Endothelial cell of umbilical vein (primary cell): ENCODE results near the gene PRF1. TPM values are rescaled to one million over a fixed set of nuclear protein-coding genes. Genes with fewer than 3 reads are reported as not detected.

Experiments
- BruUV-seq: library from RNA; stranded (reverse); fragments of 400-500 nt; replicated peaks from 2 replicates; lab custom pipeline; 2021; lab: Mats Ljungman, UMichigan
- CTCF ChIA-PET: fragments of 300-600, 350-600 bp; sonication (Branson Sonifier 250); formaldehyde crosslinking; loops from one replicate; lab custom pipeline; 2021; ENCODE audit warnings: antibody characterized with exemption, inconsistent platforms; lab: Charles Lee
- POLR2A ChIA-PET: fragments of 300-600, 350-600 bp; sonication (Branson Sonifier 250); formaldehyde crosslinking; loops from one replicate; lab custom pipeline; 2021; ENCODE audit warnings: antibody characterized with exemption, inconsistent platforms; lab: Charles Lee
- DNase-seq: peaks from one replicate; pipeline ENCODE4 v3.0.0-alpha.2; 2011; ENCODE audit warnings: low read depth, low spot score
- FAIRE-seq: peaks from 2 replicates; lab custom pipeline; 2011; peaks lifted over from hg19 to GRCh38; lab: Jason Lieb, UNC
- H2AFZ ChIP-seq: 2 replicates; pipeline ENCODE4 v1.6.0; 2012; ENCODE audit warnings: low read depth, low read length, control low read depth, inconsistent platforms
- H3K27ac ChIP-seq: 2 replicates; pipeline ENCODE4 v1.5.1; 2011; ENCODE audit warnings: low read depth, mild to moderate bottlenecking, control low read depth, low read length, moderate library complexity; ENCODE audit not compliant: insufficient read depth
- H3K27me3 ChIP-seq, 2 experiments: 2 replicates each; pipeline versions ENCODE4 v1.6.0 to v1.6.1; 2011; ENCODE audit warnings: low read length in 2 of 2, mixed read lengths in 1 of 2; ENCODE audit not compliant: control insufficient read depth in 2 of 2, insufficient read depth in 2 of 2
- H3K36me3 ChIP-seq, 2 experiments: 2 replicates in 1 of 2; 3 replicates in 1 of 2; pipeline ENCODE4 v1.5.1; 2011; ENCODE audit warnings: low read length in 2 of 2, mild to moderate bottlenecking in 1 of 2, moderate library complexity in 1 of 2; ENCODE audit not compliant: control insufficient read depth in 2 of 2, insufficient read depth in 2 of 2; ENCODE audit errors: extremely low read depth in 1 of 2
- H3K4me1 ChIP-seq: 3 replicates; pipeline ENCODE4 v1.5.1; 2011; ENCODE audit warnings: mild to moderate bottlenecking, low read length; ENCODE audit not compliant: control insufficient read depth, insufficient read depth; ENCODE audit errors: extremely low read depth
- H3K4me2 ChIP-seq: 2 replicates; pipeline ENCODE4 v1.6.1; 2011; ENCODE audit warnings: low read length, control low read depth, mixed read lengths; ENCODE audit not compliant: insufficient read depth
- H3K4me3 ChIP-seq, 3 experiments: fragments of 200-600 bp in 1 of 3; sonication (generic), shearing (Covaris generic) in 1 of 3; replicated peaks in 1 of 3; 2 replicates each; pipeline ENCODE4 v1.5.1; 2011 to 2016; ENCODE audit warnings: control low read depth in 3 of 3, low read length in 3 of 3, mild to moderate bottlenecking in 2 of 3, inconsistent platforms in 1 of 3, low read depth in 1 of 3, moderate library complexity in 1 of 3; ENCODE audit not compliant: insufficient read depth in 1 of 3
- H3K79me2 ChIP-seq: 2 replicates; pipeline ENCODE4 v1.6.0; 2012; ENCODE audit warnings: low read length, inconsistent platforms; ENCODE audit not compliant: control insufficient read depth, insufficient read depth
- H3K9ac ChIP-seq: replicated peaks from 2 replicates; pipeline ENCODE3; 2011; ENCODE audit warnings: low read length, control low read depth; ENCODE audit not compliant: insufficient read depth; ENCODE audit errors: extremely low read depth
- H3K9me1 ChIP-seq: replicated peaks from 3 replicates; pipeline ENCODE4 v1.6.0; 2011; ENCODE audit warnings: mild to moderate bottlenecking, low read length; ENCODE audit not compliant: control insufficient read depth, insufficient read depth; ENCODE audit errors: extremely low read depth
- H3K9me3 ChIP-seq: replicated peaks from 2 replicates; pipeline ENCODE4 v1.5.1; 2012; ENCODE audit warnings: low read length, inconsistent platforms; ENCODE audit not compliant: control insufficient read depth, insufficient read depth
- H4K20me1 ChIP-seq: replicated peaks from 2 replicates; pipeline ENCODE3; 2011; ENCODE audit warnings: mild to moderate bottlenecking, low read length; ENCODE audit not compliant: control insufficient read depth, insufficient read depth; ENCODE audit errors: extremely low read depth
- EZH2 ChIP-seq: IDR thresholded peaks from 2 replicates; pipeline ENCODE4 v1.6.1; 2012; ENCODE audit warnings: borderline replicate concordance, low read depth, mild to moderate bottlenecking, moderate library complexity, low read length, inconsistent platforms; ENCODE audit not compliant: severe bottlenecking
- FOS ChIP-seq: IDR thresholded peaks from 2 replicates; pipeline ENCODE4 v1.6.1; 2011; ENCODE audit warnings: mild to moderate bottlenecking, low read length, moderate library complexity, borderline replicate concordance; ENCODE audit not compliant: insufficient read depth
- GATA2 ChIP-seq: IDR thresholded peaks from 2 replicates; pipeline ENCODE4 v1.7.0; 2011; ENCODE audit warnings: low read depth, mild to moderate bottlenecking, moderate library complexity, mixed read lengths, low read length; ENCODE audit not compliant: insufficient read length, insufficient read depth
- JUN ChIP-seq: IDR thresholded peaks from 2 replicates; pipeline ENCODE4 v1.6.1; 2011; ENCODE audit warnings: borderline replicate concordance, low read depth; ENCODE audit not compliant: insufficient read length, insufficient read depth
- MYC ChIP-seq: IDR thresholded peaks from one replicate; pipeline ENCODE4 v1.6.1; 2011; ENCODE audit warnings: mild to moderate bottlenecking, low read depth, low read length
- POLR2A ChIP-seq: IDR thresholded peaks from 2 replicates; pipeline ENCODE4 v1.6.1; 2012; ENCODE audit warnings: low read depth, mild to moderate bottlenecking, control low read depth, low read length
- POLR2AphosphoS5 ChIP-seq: IDR thresholded peaks from 2 replicates; pipeline ENCODE4 v1.6.1; 2012; ENCODE audit warnings: low read depth, mild to moderate bottlenecking, control low read depth, low read length, moderate library complexity; ENCODE audit not compliant: insufficient read depth
- dilution Hi-C: fragments of 300-500 bp; cut with MboI; formaldehyde crosslinking; loops from one replicate; pipeline ENCODE4 v1.15.0; 2019; ENCODE audit warnings: low sequenced_read_pairs; ENCODE audit not compliant: extremely low pct_ligation_motif_present
- intact Hi-C: fragments of 100-400 bp; cut with micrococcal nuclease; formaldehyde crosslinking; loops from one replicate; pipeline ENCODE4 v1.10.0; 2022
- polyA plus RNA-seq, 4 experiments: library from polyadenylated mRNA; depleted of rRNA in 3 of 4; stranded (reverse) in 3 of 4; unstranded in 1 of 4; fragments of >200 nt; gene quantifications; 2 replicates each; pipeline versions ENCODE4 v1.2.1 to v1.2.3, GENCODE V29; 2011 to 2012; ENCODE audit warnings: missing spikeins in 1 of 4
- total RNA-seq: library from RNA; stranded (reverse); gene quantifications from 2 replicates; pipeline ENCODE4 v1.2.3, GENCODE V29; 2021
- TF ChIP-seq, protein P1 (sequence below), 2 donors: IDR thresholded peaks; 1 replicate in 1 of 2; 2 replicates in 1 of 2; pipeline ENCODE4 v1.5.1; 2011; ENCODE audit warnings: low read length in 2 of 2, mild to moderate bottlenecking in 2 of 2, moderate library complexity in 2 of 2, control low read depth in 1 of 2, inconsistent platforms in 1 of 2, low read depth in 1 of 2; ENCODE audit not compliant: insufficient read depth in 1 of 2; ENCODE audit errors: extremely low read depth in 1 of 2
- TF ChIP-seq, protein P2 (sequence below): IDR thresholded peaks from 2 replicates; pipeline ENCODE4 v1.6.1; 2011; ENCODE audit not compliant: insufficient read depth, insufficient read length

PRF1 gene
- total and polyA plus RNA-seq, 2 donors (not counting 3 experiments of a cell fraction or from before 2014, with no cell fraction given): not detected

DNA sequence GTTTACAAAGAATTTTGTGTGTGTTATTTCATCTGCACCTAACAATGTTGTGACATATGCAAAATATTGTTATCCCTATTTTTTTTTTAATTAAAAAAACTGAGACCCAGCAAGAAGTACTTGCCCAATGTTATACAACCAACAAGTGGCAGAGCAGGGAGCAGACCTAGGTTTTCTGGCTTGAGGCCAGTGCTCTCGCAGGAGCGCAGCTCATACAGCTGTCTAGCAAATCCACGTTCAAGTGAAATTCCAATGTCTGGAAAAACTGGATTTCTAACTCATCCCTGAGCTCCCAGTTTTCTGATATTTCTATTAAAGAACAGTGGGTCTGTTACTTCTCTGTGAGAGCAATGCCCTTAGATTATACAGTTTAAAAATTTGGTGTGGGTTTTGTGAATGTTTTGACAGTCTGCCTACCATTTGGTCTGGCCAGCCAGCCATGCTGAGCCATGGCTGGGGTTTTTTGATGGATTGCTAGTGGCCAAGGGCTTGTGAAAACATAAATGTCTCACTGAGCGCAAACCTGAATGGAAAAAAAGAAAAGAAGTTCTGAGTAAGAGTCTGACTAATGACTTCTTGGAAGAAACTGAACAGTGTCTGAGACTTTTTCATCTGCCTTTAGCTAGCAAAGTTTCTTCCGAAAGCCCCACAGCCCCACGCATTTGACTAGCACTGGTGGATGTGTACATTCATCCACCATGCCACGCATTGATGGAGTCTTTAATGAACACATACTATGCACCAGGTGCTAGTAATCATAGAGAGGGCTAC, 15.4 kb upstream of the PRF1 start:
- Histone ChIP-seq H3K9me3 (no peaks in the 10 kb centered on the region), H3K27me3 (peaks cover 14 to 16% of the 10 kb centered on the region in 2 experiments), H3K9ac (no peak overlapping the region), H3K9me1 (no peaks in the 10 kb centered on the region), H3K4me1 (no peaks in the 10 kb centered on the region), H3K36me3 (no peaks in the 10 kb centered on the region), H3K4me3 (no peak overlapping the region), H2AFZ (no peak overlapping the region), H4K20me1 (no peaks in the 10 kb centered on the region), H3K27ac (no peak overlapping the region), H3K79me2 (no peaks in the 10 kb centered on the region), H3K4me2 (no peak overlapping the region)
- DNase-seq (no peak), FAIRE-seq (no peak)
- ChIA-PET CTCF (no interaction called here), POLR2A (no interaction called here)
- TF ChIP-seq POLR2AphosphoS5 (no peak), JUN (no peak), EZH2 (no peak), FOS (no peak), GATA2 (no peak), POLR2A (no peak), MYC (no peak)
- TF ChIP-seq, protein P1, sequence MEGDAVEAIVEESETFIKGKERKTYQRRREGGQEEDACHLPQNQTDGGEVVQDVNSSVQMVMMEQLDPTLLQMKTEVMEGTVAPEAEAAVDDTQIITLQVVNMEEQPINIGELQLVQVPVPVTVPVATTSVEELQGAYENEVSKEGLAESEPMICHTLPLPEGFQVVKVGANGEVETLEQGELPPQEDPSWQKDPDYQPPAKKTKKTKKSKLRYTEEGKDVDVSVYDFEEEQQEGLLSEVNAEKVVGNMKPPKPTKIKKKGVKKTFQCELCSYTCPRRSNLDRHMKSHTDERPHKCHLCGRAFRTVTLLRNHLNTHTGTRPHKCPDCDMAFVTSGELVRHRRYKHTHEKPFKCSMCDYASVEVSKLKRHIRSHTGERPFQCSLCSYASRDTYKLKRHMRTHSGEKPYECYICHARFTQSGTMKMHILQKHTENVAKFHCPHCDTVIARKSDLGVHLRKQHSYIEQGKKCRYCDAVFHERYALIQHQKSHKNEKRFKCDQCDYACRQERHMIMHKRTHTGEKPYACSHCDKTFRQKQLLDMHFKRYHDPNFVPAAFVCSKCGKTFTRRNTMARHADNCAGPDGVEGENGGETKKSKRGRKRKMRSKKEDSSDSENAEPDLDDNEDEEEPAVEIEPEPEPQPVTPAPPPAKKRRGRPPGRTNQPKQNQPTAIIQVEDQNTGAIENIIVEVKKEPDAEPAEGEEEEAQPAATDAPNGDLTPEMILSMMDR (IDR thresholded peaks at IDR 0.05; ENCODE audit: extremely low read depth in 1 of 2, insufficient read depth in 1 of 2, low read depth in 1 of 2, low read length in 2 of 2): no peak
- TF ChIP-seq, protein P2, sequence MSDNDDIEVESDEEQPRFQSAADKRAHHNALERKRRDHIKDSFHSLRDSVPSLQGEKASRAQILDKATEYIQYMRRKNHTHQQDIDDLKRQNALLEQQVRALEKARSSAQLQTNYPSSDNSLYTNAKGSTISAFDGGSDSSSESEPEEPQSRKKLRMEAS: no peak
- no TSS peak for BruUV-seq
- dilution Hi-C loops (no loop called here), intact Hi-C loops (no loop called here)
